ENCODE data around the gene C17orf107.
"Not testable (repeated sequence)": the region's sequence is repeated elsewhere in the genome, so short reads cannot be mapped to it uniquely, and the experiment has no call there.

DNA sequence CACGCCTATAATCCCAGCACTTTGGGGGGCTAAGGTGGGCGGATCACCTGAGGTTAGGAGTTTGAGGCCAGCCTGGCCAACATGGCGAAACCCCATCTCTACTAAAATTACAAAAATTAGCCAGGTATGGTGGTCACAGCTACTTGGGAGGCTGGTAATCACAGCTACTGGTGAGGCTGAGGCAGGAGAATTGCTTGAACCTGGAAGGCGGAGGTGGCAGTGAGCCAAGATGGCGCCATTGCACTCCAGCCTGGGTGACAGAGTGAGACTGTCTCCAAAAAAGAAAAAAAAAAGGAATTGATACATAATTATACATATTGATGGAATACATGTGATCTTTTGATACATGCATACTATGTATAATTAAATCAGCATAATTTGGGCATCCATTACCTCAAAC lies 31.8 kb upstream of the C17orf107 start:
- not testable (repeated sequence) for TF ChIP-seq EZH2phosphoT487 (IDR thresholded peaks at IDR 0.05)
- TF ChIP-seq, protein P1, sequence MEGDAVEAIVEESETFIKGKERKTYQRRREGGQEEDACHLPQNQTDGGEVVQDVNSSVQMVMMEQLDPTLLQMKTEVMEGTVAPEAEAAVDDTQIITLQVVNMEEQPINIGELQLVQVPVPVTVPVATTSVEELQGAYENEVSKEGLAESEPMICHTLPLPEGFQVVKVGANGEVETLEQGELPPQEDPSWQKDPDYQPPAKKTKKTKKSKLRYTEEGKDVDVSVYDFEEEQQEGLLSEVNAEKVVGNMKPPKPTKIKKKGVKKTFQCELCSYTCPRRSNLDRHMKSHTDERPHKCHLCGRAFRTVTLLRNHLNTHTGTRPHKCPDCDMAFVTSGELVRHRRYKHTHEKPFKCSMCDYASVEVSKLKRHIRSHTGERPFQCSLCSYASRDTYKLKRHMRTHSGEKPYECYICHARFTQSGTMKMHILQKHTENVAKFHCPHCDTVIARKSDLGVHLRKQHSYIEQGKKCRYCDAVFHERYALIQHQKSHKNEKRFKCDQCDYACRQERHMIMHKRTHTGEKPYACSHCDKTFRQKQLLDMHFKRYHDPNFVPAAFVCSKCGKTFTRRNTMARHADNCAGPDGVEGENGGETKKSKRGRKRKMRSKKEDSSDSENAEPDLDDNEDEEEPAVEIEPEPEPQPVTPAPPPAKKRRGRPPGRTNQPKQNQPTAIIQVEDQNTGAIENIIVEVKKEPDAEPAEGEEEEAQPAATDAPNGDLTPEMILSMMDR (IDR thresholded peaks at IDR 0.05): not testable (repeated sequence)
